Breast epithelium (tissue), 4 donors: ENCODE results near the gene PLIN1. TPM values are rescaled to one million over a fixed set of nuclear protein-coding genes. Genes with fewer than 3 reads are reported as not detected.

ENCODE experiments used
- DNase-seq, 2 donors: peaks; one replicate each; pipeline ENCODE4 v3.0.0-alpha.2; 2019; ENCODE audit warnings: low spot score in 2 of 2
- H3K27ac ChIP-seq, 2 donors: fragments of 200-600 bp; sonication (generic) in 1 of 2; one replicate each; pipeline ENCODE4 v1.5.1; 2016 to 2019; ENCODE audit warnings: mild to moderate bottlenecking in 1 of 2
- H3K27me3 ChIP-seq, 2 donors: fragments of 200-600 bp; sonication (generic) in 1 of 2; one replicate each; pipeline versions ENCODE4 v1.5.1 to v1.6.0; 2017 to 2019; ENCODE audit warnings: control low read depth in 1 of 2, mild to moderate bottlenecking in 1 of 2
- H3K36me3 ChIP-seq: fragments of 200-600 bp; one replicate; pipeline ENCODE4 v1.5.1; 2019
- H3K4me1 ChIP-seq, 2 donors: fragments of 200-600 bp; sonication (generic); one replicate each; pipeline ENCODE4 v1.5.1; 2016 to 2019; ENCODE audit warnings: control low read depth in 1 of 2
- H3K4me3 ChIP-seq, 3 donors: fragments of 200-600 bp; sonication (generic); 1 replicate in 2 of 3; 2 replicates in 1 of 3; pipeline ENCODE4 v1.5.1; 2016 to 2019; ENCODE audit warnings: mild to moderate bottlenecking in 3 of 3, moderate library complexity in 2 of 3
- H3K9me3 ChIP-seq, 2 donors: fragments of 200-600 bp; sonication (generic) in 1 of 2; one replicate each; pipeline ENCODE4 v1.5.1; 2016 to 2019; ENCODE audit warnings: control low read depth in 1 of 2
- POLR2A ChIP-seq: fragments of 450-650 bp; IDR thresholded peaks from one replicate; pipeline ENCODE4 v1.6.1; 2016; ENCODE audit warnings: antibody characterized with exemption, mild to moderate bottlenecking, moderate library complexity
- POLR2AphosphoS5 ChIP-seq, 3 donors: sonication (generic); formaldehyde crosslinking; IDR thresholded peaks; one replicate each; pipeline ENCODE4 v1.6.1; 2017; ENCODE audit warnings: antibody characterized with exemption in 3 of 3
- intact Hi-C: fragments of 100-400 bp; cut with DNase I; formaldehyde crosslinking; loops from one replicate; pipeline ENCODE4 v1.15.1; 2023; ENCODE audit warnings: low total_unique reads
- total RNA-seq, 3 donors: library from RNA; depleted of rRNA; stranded (reverse); fragments of >200 nt; gene quantifications; one replicate each; pipeline ENCODE4 v1.1.0, GENCODE V29; 2016
- TF ChIP-seq, protein P1 (sequence below), 3 donors: fragments of 450-650 bp; IDR thresholded peaks; one replicate each; pipeline ENCODE4 v1.5.1; 2016 to 2017; ENCODE audit warnings: antibody characterized with exemption in 3 of 3, mild to moderate bottlenecking in 3 of 3, moderate library complexity in 3 of 3

Gene PLIN1
- total RNA-seq, 3 donors from 2014 or later: 114 to 2,292 (median 132) TPM

GRCh38 chr15:89659295-89659694 lies 19.9 kb downstream of the PLIN1 start:
- Histone ChIP-seq H3K27me3 (no peaks in the 10 kb centered on the region), H3K27ac (no peak overlapping the region), H3K4me1 (peaks cover 0 to 11% of the 10 kb centered on the region in 2 donors), H3K4me3 (no peak overlapping the region), H3K9me3 (no peaks in the 10 kb centered on the region), H3K36me3 (no peaks in the 10 kb centered on the region)
- TF ChIP-seq, protein P1, sequence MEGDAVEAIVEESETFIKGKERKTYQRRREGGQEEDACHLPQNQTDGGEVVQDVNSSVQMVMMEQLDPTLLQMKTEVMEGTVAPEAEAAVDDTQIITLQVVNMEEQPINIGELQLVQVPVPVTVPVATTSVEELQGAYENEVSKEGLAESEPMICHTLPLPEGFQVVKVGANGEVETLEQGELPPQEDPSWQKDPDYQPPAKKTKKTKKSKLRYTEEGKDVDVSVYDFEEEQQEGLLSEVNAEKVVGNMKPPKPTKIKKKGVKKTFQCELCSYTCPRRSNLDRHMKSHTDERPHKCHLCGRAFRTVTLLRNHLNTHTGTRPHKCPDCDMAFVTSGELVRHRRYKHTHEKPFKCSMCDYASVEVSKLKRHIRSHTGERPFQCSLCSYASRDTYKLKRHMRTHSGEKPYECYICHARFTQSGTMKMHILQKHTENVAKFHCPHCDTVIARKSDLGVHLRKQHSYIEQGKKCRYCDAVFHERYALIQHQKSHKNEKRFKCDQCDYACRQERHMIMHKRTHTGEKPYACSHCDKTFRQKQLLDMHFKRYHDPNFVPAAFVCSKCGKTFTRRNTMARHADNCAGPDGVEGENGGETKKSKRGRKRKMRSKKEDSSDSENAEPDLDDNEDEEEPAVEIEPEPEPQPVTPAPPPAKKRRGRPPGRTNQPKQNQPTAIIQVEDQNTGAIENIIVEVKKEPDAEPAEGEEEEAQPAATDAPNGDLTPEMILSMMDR (IDR thresholded peaks at IDR 0.05): no peak
- no peak for TF ChIP-seq POLR2AphosphoS5 (IDR thresholded peaks at IDR 0.05)
- TF ChIP-seq POLR2A: no peak
- no peak for DNase-seq
- intact Hi-C loops: no loop called here

- Histone ChIP-seq H3K27ac (no peak overlapping the region), H3K27me3 (no peaks in the 10 kb centered on the region), H3K4me3 (no peak overlapping the region), H3K4me1 (peaks cover 0 to 5% of the 10 kb centered on the region in 2 donors), H3K9me3 (no peaks in the 10 kb centered on the region), H3K36me3 (no peaks in the 10 kb centered on the region)
- no peak for TF ChIP-seq POLR2A
- TF ChIP-seq POLR2AphosphoS5 (IDR thresholded peaks at IDR 0.05): no peak
- TF ChIP-seq, protein P1 (IDR thresholded peaks at IDR 0.05): no peak
- DNase-seq: no peak
- intact Hi-C loops: no loop called here
These were observed 21.4 kb downstream of the PLIN1 start for GRCh38 chr15:89657686-89658200.

DNA sequence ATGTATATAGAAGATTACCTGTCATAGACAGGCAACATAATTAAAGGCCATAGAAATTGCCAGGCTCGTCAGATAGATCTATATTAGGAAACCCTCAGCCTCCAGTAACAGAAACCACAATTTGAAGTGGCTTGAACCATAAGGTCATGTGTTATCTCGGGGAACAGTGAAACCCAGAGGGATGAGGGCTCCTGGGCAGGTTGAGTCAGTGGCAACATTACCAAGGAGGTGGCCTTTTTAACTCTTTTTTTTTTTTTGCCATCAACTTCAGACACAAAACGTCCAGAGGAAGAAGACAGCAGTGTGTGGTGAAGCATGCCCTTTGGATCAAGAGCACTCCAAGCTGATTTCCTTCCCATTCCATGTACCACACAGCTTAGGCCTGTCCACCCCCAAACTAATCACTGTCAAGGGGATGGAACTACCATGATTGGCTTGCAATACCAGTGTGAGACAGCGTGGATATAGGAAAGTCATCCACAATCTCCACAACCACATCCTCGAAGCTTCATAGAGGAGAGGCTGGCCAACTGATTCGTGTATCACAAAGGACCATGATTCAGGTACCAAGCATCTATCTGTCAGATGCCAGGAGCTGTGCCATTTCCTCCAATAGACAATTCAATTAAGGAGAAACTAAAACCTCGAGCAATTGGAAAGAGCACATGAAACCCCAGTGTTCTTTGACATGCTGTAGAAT lies 22.9 kb downstream of the PLIN1 start:
- TF ChIP-seq, protein P1 (IDR thresholded peaks at IDR 0.05): no peak
- TF ChIP-seq POLR2A: no peak
- no peak for TF ChIP-seq POLR2AphosphoS5 (IDR thresholded peaks at IDR 0.05)
- intact Hi-C loops: no loop called here
- H3K27ac ChIP-seq: no peak overlapping the region
- no peaks in the 10 kb centered on the region for H3K4me1 ChIP-seq
- DNase-seq: no peak
- H3K36me3 ChIP-seq: no peaks in the 10 kb centered on the region
- no peaks in the 10 kb centered on the region for H3K27me3 ChIP-seq
- no peak overlapping the region for H3K4me3 ChIP-seq
- no peaks in the 10 kb centered on the region for H3K9me3 ChIP-seq

DNA sequence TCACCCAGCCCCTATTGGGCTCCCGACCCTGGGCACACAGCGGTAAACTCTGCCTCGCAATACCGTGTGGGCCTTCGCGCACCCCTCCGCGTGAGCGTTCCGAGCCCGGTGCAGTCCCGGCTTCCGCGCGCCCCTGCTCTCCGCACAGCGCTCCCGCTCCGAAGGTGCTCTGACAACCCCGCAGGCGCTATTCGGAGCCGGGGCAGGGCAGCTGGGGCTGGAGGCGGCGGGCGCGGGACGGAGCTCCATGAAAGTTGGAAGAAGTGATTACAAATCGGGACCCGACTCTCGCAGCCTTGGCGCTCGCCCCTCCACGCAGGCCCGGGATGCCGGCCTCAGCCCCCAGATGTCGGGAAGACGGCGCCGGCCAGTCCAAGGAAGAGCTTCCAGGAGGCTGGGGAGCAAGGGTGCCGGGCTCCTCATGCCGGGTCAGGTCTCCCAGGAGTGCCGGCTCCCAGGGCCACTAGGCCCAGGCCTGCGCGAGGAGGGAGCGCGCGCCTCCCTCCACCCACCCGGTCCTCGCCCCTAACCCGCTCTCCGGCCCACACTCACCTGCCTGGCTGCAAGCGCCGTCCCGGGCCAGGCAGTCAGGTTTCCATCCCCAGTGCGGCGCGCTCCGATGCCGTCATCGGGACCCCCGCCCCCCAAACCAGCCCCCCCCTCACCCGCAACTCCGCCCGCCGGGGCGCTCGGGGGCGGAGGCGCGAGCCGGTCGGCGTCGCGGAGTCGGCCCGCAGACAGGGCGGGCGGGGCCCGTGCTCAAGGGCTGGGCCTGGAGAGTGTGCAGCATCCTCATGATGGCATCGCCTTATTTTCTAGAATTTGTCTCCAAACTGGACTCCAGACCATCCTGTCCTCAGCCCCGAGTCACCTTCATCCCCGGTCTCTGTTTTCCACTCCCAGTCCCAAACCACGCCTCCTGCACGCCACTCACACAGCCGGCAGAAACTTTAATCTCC lies 24.0 kb downstream of the PLIN1 start, which contains the start of gene KIF7:
Gene KIF7, minus strand, starts transcription at position 621 of the 959 bp plus-strand sequence. CDS start 2,537 bp downstream, outside the sequence.
- Histone ChIP-seq H3K4me3 (peak within 1 kb of the TSS; percentile 73 to 86 (median 77)), H3K9me3 (no peaks in the 10 kb centered on the region), H3K4me1 (no peaks in the 10 kb centered on the region), H3K27ac (peak within 1 kb of the TSS; percentile 71 to 77), H3K27me3 (no peaks in the 10 kb centered on the region), H3K36me3 (no peaks in the 10 kb centered on the region)
- TF ChIP-seq POLR2A: no peak
- TF ChIP-seq, protein P1 (IDR thresholded peaks at IDR 0.05): no peak
- TF ChIP-seq POLR2AphosphoS5 (IDR thresholded peaks at IDR 0.05): no peak
- no peak for DNase-seq
- intact Hi-C loops: no loop called here
